GM19099 (cell line): Measurements from ENCODE around the gene EMSY.

Experiments used
- POLR2A ChIP-seq: IDR thresholded peaks from 3 replicates; pipeline ENCODE4 v1.6.1; 2011; ENCODE audit warnings: low read depth; ENCODE audit not compliant: insufficient read length; ENCODE audit errors: extremely low read depth

EMSY gene

DNA sequence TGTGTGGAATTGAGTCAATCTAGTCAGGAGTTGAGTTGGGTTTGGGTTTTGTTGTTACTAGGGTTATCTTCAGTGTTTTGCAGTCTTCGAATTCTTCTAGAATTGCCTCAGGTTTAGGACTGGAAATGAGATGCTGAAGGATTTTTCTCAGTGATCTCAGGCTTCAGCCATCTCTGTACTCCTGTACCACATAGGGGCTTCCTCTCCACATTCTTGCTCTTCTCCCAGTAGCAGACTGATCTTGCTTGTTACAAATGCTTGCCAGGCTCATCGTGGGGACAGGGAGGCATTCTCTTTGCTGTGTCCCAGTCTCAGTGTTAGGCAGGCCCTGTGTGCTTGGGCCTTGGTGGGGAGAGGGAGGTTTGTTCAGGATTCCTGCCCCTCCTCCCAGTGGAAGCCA is 129.6 kb downstream of the EMSY start:
- no peak for TF ChIP-seq POLR2A

DNA sequence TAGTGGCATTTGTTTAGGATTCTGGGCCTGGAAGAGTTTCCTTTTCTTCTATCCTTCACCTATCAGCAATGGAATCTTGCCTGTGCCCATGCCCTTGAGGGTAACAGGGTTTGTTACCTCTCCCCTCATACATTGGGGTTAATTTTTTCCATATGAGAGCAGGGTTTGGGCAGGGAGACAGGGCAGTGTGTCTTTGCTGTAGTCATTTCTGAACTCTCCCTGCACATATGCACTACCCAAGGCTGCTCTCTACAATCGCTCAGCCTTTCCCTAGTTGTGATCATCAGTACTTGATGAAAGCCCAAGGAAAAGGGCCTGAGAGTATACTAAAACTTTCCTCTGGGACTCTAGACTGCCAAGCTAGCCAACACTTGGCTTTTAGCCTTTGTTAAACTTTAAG is 130.1 kb downstream of the EMSY start:
- TF ChIP-seq POLR2A, result no peak

DNA sequence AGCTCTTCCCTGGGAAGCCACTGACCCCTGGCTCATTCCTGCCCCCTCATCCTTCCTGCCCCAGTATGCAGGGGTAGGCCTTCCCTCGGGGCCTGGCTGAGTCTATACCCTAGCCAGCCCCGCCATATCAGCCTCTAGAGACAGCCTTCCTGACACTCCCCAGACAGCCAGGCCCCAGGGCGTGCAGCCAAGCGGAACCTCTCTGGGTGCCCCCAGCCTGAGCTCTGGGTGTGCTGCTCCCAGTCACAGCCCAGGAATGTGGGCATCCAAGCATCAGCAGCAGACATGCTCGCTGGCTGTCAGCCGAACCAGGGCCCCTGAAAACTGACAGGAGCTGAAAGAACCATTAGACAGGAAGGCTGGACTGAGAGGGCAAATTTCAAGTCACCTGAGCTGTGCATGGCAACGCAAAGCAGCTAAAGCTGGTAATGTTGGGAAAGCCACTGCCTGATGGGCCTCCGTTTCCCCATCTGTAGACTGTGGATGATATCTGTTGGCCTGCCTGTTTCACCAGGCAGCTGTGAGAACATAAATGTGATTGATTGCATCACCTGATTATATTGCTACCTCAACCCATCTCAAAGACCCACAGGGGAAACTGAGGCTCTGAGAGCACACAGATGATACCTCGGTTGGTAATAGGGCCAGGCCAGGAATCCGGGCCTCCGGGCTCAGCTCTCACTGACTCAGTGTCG is 132.6 kb downstream of the EMSY start:
- TF ChIP-seq POLR2A, result no peak

DNA sequence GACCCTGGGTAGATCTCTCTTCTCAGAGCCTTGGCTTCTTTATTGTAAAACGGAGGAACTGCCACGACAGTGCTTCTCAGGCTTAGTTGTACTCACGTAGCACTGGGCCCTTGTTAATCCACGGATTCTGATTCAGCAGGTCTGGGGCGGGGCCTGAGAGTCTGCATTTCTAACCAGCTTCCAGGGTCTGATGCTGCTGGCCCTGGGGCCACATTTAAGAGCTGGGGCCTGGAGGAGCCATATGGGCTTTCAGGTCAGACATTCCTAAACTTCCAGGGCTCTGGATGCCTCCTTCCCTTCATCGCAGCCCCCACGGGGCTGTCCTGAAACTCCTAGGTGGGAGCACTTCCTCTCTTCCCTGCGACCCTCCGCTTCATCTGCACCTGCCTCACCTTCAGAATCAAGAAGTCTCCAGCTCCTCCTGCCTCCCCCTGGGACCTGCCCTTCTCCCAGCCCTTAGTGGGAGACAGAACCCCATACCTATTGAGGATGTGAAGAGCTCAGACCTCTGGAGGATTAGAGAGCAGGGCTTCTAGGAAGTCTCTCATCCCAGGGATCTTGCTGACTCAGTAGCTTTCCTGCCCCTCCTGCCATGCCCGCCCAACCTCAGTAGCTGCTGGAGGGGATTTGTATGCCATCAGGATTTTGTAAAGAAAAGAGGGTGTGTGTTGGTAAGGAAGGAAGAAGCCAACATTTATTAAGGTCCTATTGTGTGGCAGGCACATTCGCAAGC is 133.3 kb downstream of the EMSY start:
- TF ChIP-seq POLR2A, result no peak

DNA sequence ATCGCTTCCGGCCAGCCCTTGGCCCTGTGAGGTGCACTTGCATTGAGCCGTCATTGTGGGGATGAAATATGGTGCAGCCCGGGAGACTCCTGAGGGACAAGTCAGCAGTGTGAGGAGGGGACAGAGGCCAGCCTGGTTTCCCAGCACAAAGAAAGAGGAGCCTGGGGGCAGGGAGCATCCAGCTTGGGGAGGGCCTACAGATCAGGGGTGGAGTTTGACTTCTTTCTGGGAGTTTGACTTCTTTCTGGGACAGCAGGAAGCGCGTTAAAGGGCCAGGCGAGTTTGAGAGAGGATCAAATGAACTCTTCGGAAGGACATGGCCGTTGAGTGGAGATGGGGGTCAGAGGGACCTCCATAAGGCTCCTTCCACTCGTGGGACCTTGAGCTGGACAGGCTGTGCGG is 133.8 kb downstream of the EMSY start:
- TF ChIP-seq POLR2A, result no peak

DNA sequence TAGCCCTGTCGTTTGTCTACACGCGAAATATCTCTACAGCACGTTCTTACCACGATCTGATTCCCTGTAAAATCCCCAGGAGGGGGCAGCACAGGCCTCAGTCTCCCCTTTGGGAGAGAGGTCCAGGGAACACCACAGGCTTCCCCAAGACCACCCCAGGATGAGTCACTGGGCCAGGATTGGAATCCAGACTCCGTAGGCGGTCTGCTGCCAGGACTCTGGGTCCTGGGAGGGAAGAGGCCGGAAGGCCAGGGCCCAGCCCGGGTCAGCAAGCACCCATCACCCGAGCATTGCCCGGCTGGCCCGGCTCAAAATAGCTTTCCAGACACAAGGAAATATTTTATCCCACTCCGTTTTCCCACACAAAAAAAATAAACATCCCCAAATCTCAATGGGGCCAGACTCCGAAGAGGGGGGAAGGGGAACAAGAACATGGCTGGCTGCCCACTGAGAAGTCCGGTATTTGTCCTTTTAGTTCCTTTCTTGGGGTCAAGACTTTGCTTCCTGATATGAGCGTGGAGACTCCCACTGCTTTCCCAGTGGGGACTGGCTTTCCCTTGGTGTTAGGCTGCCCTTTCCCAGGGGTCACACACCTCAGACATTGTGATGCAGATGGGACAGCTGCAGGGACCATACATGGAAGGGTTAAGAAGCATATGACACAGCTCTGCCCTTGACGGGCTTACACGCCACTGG is 134.4 kb downstream of the EMSY start:
- no peak for TF ChIP-seq POLR2A

DNA sequence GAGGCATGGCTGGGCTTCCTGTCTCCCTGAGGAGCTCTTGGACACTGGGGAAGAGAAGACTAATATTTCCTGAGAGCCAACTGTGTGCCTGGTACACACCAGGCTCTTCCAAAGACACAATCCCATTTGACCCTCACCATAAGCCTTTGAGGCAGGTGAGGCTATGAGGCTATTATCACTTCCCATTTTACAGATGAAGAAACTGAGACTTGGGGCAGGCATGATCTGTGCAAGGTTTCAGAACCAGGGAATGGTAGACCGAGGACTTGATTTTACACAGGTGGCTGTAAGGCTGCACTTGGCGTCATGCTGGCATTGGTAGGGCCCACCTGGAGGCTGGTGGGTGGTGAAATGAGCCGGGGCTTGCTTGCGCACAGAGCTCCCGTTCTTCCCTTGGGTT is 134.9 kb downstream of the EMSY start:
- TF ChIP-seq POLR2A, result no peak

DNA sequence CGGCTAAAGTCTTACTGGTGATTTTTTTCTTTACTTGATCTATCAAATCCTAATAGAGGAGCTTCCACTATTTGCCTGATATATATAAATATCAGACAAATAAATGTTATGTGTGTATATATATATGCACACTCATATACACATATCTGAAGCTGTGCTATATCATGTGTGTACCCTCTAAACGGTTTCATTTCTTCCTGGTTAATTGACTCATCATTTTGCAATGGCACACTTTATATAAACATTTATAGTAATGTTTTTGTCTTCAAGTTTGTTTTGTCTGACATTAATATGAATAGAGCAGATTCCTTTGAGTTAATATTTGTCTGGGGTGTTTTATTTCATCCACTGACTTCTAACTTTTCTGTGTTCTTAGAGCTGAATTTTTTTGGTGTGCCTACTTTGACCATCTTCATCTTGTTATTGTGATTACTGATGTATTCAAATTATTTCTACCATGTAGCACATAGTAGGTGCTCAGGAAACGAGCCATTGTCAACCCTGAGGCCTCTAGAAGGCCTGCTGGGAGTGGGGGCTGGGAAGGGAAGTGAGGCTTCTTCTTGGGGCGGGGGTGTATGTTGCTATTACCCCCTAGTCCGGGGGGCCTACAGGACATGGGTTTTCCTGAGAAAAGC is 143.1 kb downstream of the EMSY start:
- no peak for TF ChIP-seq POLR2A

DNA sequence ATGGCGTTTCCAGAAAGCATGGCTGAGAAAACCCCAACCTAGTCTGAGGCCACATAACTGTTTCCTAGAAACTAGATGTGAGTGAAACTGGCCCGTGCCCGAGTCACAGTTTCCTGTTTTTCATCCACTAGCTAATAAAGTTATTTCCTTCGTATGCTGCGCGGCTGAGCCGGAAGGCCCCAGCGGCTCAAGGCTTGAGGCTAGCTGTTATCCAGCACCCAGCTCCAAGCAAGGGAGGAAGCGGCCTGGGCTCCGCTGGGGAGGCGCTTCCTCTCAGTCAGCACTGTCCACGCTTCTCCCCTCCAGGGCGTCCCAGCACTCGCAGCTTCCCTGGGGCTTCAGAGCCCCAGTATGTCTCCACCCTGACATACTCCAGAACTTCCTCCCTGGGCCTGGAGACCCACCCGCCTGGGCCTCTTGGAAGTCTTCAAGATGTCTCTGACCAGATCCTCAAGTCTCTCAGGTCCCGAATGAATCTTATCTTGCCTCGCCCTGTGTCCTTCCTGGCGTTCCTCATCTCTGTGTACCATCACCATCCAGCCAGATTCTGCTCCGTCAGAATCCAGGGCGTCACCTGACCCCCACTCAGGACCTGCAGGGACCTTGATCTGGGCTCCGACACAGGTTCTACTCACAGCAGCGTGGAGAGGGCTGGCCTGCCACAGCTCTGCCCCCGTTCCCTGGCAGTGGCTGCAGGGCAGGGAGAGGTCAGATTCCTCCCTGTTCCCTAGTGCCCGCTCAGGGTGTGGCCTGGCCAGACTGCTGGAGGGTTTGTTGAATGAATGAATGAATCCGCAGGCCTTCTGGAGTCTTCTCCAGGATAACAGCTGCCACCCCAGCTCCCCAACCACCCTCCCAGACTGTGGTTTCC is 143.9 kb downstream of the EMSY start:
- TF ChIP-seq POLR2A, result no peak

DNA sequence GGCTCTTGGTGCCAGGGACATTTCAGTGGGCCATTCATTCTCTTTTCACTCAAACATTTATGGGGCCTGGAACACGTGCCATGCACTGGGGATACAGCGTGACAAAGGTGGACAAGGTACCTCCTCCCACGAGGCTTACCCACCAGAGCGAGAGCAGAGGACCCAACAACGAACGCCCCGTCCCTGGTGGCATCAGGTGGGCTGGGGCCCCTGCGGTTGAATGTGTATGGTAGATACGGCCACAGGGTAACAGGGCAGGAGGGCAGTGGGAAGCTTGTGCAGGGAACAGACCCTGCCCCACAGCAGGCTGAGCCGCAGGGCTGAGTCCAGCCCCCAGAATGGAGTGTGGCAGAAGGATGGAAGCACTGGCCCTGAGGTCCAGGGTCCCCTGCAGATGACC is 144.7 kb downstream of the EMSY start:
- no peak for TF ChIP-seq POLR2A

DNA sequence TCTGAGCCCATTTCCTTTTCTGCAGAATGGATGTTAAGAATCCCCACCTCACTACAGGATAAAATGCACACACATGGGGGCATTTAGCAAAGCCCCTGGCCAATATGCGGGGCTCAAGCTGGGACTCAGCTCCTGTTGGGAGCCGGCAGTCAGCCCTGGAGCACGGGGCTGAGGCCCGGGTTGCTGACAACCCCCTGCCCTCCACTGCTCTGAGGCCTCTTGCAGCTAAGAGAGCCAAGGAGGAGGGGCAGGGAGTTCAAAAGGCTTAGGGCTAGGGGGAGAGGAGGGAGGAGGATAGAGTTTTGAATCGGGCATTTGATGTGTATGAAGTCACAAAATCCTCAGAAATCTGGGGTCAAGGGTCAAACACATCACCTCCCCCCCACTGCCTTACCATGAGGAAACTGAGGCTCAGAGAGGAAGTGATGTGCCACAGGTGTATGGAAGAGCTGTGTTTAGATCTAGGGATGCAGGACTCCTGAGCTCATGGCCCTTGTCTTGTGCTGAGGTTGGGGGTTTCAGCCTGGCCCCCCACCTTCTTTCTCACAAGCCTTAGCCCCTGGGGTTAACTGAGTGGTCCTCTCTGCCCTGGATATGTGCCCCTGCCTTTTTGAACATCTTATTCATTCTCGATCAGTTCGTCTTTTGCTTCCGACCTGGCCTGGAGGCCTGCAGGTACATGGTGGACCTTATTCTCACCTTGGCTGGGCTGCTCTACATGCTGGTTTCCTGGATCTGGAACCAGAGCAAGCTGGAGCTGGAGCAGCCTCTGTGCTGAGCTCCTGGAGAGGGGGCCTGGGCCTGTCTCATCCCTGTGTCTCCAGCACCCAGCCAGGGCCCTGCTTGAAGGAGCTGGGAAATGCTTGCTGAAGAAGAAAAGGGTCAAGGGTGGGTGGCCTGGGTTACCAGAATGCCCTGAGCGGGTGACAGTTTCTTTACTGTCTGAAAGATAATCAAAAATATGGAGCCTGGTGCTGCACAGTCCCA is 145.4 kb downstream of the EMSY start:
- TF ChIP-seq POLR2A, result no peak

DNA sequence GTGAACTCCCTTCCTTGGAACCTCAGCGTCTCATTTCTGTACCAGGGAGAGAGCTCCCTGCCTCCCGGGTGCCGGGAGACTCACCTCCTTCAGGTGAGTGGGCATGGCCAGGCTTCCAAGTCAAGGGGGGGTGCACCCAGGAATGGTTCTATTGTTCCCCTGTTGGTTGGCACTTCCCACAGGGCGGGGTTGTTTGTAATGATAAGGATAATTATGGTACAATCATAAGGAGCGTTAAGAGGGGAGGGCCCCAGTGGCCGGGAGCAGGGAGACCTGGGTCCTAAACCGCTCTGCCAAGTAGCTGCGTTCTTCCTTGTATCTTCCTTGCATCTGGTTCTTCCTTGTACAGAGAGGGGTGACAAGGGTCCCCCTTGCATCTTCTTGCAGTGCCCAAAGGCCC is 146.6 kb downstream of the EMSY start:
- no peak for TF ChIP-seq POLR2A

DNA sequence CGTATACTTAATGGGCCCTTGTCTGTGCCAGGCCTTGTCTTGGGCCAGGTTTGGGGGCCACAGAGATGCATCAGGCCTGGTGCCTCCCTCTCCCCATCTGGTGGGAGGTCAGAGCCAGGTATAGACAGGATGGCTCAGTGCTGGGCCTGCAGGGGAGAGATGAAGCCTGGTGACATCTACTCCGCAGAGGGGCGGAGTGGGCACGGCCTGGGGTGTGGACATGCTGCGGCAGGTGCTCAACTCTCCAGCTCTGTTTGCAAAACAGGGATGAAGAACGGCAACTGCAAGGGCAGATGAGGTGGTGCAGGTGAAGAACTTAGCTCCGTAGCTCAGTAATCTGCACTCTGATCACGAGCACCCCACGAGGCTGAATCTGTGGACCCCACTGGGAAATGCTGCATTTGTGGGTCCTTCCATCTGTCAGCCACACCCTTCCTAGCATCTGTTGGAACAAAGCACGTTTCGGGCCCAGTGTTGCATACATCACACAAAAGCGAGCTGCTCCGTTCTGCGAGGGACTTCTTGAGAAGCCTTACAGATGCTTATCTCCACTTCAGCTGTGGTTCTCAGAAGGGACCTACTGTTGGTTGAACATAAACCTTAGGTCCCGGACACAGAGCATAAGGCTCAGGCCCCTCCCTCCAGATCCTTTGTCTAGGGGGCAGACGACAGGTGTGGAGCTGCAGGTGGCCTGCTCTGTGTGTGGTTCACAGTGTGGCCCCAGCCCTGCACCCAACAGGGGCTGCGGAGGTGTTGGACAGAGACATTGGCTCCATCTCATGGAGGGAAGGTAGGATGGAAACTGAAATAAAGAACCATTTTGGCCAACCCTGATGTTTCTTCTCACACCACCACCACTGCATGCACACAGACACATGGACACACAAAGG is 147.5 kb downstream of the EMSY start:
- TF ChIP-seq POLR2A, result no peak

DNA sequence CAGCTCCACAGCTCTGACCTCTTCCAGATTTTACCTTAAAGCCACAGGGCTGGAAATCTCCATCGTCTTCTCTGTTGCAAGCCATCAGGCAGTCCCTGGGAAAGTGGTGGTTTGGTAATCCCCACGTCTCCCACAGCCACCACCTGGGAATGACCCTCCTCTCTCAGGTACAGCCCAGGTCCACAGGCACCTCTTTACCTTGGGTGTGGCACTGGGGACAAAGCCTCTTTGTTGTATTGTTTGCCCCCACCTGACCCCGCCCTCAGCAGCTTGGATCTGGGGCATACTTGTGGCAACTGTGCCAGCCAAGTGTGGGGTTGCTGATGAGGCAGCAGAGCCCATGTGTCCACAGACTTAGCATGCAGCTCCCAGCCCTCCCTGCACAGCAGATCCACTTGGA is 148.1 kb downstream of the EMSY start:
- TF ChIP-seq POLR2A, result no peak
